ENCODE results near the gene NFATC1. TPM values are rescaled to one million over a fixed set of nuclear protein-coding genes. Genes with fewer than 3 reads are reported as not detected.

NFATC1 gene
- polyA plus RNA-seq, 2 of the 4 experiments (the other 2 are of a cell fraction) = 0.52 to 1.7 TPM

DNA sequence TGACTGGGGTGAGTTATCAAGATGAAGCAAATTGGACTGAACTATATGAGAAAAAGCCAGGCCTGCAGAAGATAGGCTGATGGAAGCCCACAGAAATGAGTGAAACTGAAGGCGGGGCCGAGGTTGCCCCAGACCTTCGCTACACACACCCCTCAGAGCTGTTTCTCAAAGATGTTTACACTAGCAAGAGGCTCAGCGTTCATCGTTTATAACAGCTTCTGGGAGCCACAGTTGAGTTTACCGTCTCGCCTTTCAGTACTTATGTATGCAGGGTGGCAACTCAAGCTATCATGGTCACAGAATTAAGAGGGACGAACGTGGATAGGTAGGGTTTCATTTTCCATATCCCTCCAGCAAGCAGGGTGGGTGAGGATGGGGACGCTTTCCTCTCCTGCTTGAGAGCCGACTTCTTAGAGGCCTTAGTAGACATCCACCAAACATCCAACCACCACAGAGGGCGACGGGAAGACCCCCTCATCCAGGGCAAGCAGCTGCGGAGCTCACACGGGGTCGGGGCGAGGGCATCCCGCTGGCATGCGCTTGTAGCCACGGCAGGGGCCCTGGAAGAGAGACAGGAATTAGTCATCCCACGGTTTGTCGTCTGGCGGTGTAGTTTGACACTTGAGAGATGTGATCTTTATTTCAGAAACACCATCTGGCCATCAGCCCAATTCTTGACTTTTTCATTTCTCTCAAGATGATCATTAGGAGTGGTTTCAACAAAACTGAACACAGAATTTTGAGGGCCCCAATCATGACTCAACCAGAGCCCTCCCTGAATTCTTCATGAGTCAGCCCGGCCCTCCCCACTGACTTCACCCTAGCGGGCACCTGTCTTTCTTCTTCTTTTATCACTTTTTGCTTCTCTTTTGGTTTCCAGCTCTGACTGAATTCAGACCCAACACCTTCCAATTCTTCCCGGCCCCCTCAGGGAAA is 174.8 kb downstream of the NFATC1 start:
- no peak for FAIRE-seq
- Histone ChIP-seq H3K27ac (no peak overlapping the region), H3K9me3 (peaks cover 9% of the 10 kb centered on the region; the same call in 2 of the 3 replicates), H3K4me2 (peak overlapping the region; percentile 28; the same call in 1 of the 3 replicates), H3K4me1 (no peaks in the 10 kb centered on the region; the same call in 2 of the 3 replicates), H3K4me3 (no peak overlapping the region)
- POLR2A ChIA-PET = no interaction called here
- no peak for TF ChIP-seq CBX8 (IDR thresholded peaks at IDR 0.05)
- 26% methylated on average over 22 of the region's 26 CpGs for WGBS (ENCODE audit: missing lambda C conversion rate)
- DNase-seq (ENCODE audit: low read depth in 1 of 2, low spot score in 1 of 2) = no peak
- ATAC-seq = no peak
- CTCF ChIA-PET = no interaction called here

DNA sequence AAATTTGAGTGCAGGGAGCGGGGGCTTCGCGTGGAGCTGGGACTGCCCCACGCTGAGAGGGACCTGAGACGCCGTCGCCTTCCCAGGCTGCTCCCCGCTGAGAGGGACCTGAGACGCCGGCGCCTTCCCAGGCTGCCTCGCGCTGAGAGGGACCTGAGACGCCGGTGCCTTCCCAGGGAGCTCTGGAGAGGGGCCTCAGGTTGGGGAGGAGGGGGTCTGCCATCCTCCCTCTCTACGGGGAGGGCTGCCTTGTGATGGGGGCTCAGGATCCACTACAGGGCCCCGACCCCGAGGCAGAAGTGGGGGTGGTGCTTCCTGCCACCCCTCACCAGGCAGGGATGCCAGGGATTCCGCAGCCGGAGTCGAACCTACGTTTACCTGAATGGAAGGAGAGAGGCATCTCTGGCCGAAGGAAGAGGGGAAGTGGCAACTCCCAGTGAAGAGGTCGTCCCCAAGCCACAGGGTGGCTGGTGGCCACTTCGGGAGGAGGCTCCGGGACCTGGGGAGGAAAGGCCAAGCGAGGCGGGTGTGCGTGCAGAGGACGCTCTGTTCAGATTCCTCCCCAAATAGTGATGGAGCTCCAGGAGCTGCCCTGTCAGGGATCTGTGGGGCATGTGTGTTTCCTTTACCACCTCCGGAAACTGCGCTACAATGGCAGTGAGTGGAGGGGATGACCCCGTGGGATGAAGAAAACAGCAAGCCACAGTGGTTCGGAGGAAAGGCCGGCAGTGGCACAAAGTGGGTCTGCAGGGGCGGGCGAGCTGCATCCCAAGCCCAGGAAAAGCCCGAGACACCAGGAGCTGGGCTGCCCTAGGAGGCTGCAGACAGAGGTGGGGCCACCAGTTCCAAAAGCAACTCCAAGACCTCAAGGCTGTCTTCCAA is 175.7 kb downstream of the NFATC1 start:
- ChIA-PET CTCF (no interaction called here), POLR2A (no interaction called here)
- TF ChIP-seq CEBPB (IDR thresholded peaks at IDR 0.05) = no peak
- Histone ChIP-seq H3K4me3 (no peak overlapping the region), H3K27ac (no peak overlapping the region), H3K4me1 (no peaks in the 10 kb centered on the region; the same call in 2 of the 3 replicates), H3K4me2 (no peak overlapping the region), H3K9me3 (peaks cover 9% of the 10 kb centered on the region; the same call in 2 of the 3 replicates)
- FAIRE-seq (no peak), DNase-seq (ENCODE audit: low read depth in 1 of 2, low spot score in 1 of 2) (no peak), ATAC-seq (no peak)
- WGBS (ENCODE audit: missing lambda C conversion rate) = 70% methylated on average over 18 of the region's 38 CpGs

DNA sequence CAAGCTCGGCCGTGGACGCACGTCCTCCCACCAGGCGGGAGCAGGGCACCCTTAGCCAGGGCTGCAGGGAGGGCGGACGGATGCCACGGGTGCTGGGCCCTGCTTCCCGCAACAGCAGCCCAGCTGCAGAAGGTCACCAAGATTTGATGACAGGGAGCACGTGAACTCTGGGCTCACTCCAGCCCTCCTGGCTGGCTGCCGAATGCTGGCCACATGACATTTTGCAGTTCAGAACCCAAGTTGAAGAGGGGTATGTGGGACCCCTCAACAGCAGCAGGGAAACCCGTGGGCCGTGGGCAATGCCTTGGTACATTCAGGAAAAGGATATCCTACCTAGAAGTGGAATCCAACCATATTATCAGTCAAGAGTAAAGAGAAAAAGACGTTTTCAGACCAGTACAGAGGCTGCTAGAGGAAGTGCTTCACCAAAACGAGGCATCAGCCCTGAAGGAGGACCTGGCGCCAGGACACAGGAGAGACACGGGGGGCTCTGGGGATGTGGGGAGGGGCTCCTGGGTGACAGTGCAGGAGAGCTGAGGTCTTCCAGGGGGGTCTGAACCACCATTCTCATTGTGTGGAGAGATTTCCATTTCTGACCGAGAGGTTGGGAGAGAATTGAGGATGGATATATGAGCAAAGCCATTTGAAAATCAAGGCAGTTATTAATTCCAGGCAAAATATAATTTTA is 176.5 kb downstream of the NFATC1 start:
- CTCF ChIA-PET = interaction anchor here (1.3 kb wide), 1 partner anchor 138 kb away, joined by 3 read pairs; no protein-coding TSS in a partner anchor
- Histone ChIP-seq H3K27ac (no peak overlapping the region), H3K4me2 (no peak overlapping the region)

More for the DNA sequence above, 176.5 kb downstream of the NFATC1 start:
- no peaks in the 10 kb centered on the region; the same call in 2 of the 3 replicates for H3K4me1 ChIP-seq
- TF ChIP-seq, protein P1, sequence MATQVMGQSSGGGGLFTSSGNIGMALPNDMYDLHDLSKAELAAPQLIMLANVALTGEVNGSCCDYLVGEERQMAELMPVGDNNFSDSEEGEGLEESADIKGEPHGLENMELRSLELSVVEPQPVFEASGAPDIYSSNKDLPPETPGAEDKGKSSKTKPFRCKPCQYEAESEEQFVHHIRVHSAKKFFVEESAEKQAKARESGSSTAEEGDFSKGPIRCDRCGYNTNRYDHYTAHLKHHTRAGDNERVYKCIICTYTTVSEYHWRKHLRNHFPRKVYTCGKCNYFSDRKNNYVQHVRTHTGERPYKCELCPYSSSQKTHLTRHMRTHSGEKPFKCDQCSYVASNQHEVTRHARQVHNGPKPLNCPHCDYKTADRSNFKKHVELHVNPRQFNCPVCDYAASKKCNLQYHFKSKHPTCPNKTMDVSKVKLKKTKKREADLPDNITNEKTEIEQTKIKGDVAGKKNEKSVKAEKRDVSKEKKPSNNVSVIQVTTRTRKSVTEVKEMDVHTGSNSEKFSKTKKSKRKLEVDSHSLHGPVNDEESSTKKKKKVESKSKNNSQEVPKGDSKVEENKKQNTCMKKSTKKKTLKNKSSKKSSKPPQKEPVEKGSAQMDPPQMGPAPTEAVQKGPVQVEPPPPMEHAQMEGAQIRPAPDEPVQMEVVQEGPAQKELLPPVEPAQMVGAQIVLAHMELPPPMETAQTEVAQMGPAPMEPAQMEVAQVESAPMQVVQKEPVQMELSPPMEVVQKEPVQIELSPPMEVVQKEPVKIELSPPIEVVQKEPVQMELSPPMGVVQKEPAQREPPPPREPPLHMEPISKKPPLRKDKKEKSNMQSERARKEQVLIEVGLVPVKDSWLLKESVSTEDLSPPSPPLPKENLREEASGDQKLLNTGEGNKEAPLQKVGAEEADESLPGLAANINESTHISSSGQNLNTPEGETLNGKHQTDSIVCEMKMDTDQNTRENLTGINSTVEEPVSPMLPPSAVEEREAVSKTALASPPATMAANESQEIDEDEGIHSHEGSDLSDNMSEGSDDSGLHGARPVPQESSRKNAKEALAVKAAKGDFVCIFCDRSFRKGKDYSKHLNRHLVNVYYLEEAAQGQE (IDR thresholded peaks at IDR 0.05) = no peak
- TF ChIP-seq, protein P2, sequence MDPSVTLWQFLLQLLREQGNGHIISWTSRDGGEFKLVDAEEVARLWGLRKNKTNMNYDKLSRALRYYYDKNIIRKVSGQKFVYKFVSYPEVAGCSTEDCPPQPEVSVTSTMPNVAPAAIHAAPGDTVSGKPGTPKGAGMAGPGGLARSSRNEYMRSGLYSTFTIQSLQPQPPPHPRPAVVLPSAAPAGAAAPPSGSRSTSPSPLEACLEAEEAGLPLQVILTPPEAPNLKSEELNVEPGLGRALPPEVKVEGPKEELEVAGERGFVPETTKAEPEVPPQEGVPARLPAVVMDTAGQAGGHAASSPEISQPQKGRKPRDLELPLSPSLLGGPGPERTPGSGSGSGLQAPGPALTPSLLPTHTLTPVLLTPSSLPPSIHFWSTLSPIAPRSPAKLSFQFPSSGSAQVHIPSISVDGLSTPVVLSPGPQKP (IDR thresholded peaks at IDR 0.05; ENCODE audit: low read depth, low read length) = no peak
- TF ChIP-seq, protein P3, sequence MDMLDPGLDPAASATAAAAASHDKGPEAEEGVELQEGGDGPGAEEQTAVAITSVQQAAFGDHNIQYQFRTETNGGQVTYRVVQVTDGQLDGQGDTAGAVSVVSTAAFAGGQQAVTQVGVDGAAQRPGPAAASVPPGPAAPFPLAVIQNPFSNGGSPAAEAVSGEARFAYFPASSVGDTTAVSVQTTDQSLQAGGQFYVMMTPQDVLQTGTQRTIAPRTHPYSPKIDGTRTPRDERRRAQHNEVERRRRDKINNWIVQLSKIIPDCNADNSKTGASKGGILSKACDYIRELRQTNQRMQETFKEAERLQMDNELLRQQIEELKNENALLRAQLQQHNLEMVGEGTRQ (IDR thresholded peaks at IDR 0.05) = no peak
- TF ChIP-seq, protein P4, sequence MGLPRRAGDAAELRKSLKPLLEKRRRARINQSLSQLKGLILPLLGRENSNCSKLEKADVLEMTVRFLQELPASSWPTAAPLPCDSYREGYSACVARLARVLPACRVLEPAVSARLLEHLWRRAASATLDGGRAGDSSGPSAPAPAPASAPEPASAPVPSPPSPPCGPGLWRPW (IDR thresholded peaks at IDR 0.05) = no peak
- TF ChIP-seq POLR2AphosphoS2 (conservative IDR thresholded peaks at IDR 0.05; ENCODE audit: low read length) (no peak), POLR2A (IDR thresholded peaks at IDR 0.05; ENCODE audit: low read length) (no peak), SMC3 (IDR thresholded peaks at IDR 0.05) (no peak), ZC3H11A (IDR thresholded peaks at IDR 0.05) (no peak), RCOR1 (IDR thresholded peaks at IDR 0.05; ENCODE audit: low read depth, low read length) (no peak), CEBPB (IDR thresholded peaks at IDR 0.05) (no peak), HOXB13 (CRISPR knock-in tag; IDR thresholded peaks at IDR 0.05; ENCODE audit: low read depth) (no peak), MAFK (IDR thresholded peaks at IDR 0.05; ENCODE audit: partially characterized antibody) (no peak), HOXB5 (CRISPR knock-in tag; IDR thresholded peaks at IDR 0.05) (no peak), TP53 (CRISPR knock-in tag; IDR thresholded peaks at IDR 0.05) (no peak), MYC (IDR thresholded peaks at IDR 0.05; ENCODE audit: borderline replicate concordance, low read length) (no peak), PHF8 (IDR thresholded peaks at IDR 0.05; ENCODE audit: borderline replicate concordance, low read depth) (no peak), ZSCAN20 (CRISPR knock-in tag; IDR thresholded peaks at IDR 0.05) (no peak), JUN (IDR thresholded peaks at IDR 0.05) (no peak)
- TF ChIP-seq, protein P5, sequence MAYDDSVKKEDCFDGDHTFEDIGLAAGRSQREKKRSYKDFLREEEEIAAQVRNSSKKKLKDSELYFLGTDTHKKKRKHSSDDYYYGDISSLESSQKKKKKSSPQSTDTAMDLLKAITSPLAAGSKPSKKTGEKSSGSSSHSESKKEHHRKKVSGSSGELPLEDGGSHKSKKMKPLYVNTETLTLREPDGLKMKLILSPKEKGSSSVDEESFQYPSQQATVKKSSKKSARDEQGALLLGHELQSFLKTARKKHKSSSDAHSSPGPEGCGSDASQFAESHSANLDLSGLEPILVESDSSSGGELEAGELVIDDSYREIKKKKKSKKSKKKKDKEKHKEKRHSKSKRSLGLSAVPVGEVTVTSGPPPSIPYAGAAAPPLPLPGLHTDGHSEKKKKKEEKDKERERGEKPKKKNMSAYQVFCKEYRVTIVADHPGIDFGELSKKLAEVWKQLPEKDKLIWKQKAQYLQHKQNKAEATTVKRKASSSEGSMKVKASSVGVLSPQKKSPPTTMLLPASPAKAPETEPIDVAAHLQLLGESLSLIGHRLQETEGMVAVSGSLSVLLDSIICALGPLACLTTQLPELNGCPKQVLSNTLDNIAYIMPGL (CRISPR knock-in tag; IDR thresholded peaks at IDR 0.05; ENCODE audit: borderline replicate concordance) = no peak
- ATAC-seq (no peak), DNase-seq (ENCODE audit: low read depth in 1 of 2, low spot score in 1 of 2) (no peak), FAIRE-seq (no peak)
- peaks cover 9% of the 10 kb centered on the region; the same call in 2 of the 3 replicates for H3K9me3 ChIP-seq
- 28% methylated on average over 3 of the region's 18 CpGs for WGBS (ENCODE audit: missing lambda C conversion rate)
- POLR2A ChIA-PET = no interaction called here
- H3K4me3 ChIP-seq = no peak overlapping the region
